Amniotic epithelial cell (primary cell): Measurements from ENCODE around the gene NELL2.
"Not testable (repeated sequence)": the region's sequence is repeated elsewhere in the genome, so short reads cannot be mapped to it uniquely, and the experiment has no call there.

Experiments
- DNase-seq: peaks from one replicate; pipeline ENCODE4 v3.0.0-alpha.2; 2010; ENCODE audit warnings: low read depth

Gene NELL2

DNA sequence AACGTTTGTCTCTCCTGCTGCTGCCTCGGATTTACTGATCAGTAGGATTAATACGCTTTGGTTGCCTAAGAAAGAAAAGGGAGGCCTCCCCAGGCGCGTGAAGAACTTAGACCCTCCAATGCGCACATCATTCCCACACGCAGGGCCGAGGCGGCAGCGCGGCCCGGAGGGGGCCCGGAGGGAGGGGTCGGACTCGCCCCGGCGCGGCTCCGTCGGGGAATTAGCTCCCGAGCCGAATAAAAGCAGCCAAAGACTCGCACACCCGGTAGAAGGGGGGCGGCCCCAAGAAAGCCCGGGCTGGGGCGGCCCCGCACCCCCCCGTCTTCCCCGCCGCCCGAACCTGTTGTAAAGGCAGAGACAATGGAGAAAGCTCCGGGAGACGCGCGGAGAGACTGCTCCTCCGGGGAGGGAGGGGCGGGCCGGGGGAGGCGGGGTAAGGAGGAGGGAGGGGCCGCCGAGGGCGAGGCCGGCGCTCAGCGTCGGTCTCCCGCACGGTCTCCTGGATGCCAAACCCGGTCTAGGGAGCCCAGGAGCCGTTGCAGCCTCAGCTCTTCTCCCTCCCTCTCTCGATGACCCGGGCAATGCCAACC is at the start of gene NELL2:
TSS of gene NELL2 (minus strand) at position 362 of the 590 bp plus-strand sequence. CDS start 446 bp downstream, outside the sequence.
- DNase-seq: peak; percentile 10

DNA sequence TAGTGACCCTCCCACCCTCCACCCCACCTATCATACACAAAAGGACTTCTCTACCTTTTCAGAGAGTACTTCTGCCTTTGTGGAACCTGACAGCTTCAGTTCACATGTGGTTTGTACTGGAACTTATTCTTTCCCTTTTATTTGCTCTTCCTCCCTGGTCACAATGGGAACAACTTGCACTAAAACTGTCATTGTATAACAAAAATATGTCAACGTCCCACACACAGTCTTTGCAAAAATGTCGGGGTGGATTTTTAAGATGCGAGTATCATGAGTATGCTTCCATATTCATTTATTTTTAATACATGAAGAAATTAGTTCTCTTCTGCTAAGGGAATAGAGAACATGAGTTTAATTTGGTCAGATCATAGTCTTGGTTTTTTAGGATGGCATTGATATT is 45.6 kb upstream of the NELL2 start:
- DNase-seq: no peak

DNA sequence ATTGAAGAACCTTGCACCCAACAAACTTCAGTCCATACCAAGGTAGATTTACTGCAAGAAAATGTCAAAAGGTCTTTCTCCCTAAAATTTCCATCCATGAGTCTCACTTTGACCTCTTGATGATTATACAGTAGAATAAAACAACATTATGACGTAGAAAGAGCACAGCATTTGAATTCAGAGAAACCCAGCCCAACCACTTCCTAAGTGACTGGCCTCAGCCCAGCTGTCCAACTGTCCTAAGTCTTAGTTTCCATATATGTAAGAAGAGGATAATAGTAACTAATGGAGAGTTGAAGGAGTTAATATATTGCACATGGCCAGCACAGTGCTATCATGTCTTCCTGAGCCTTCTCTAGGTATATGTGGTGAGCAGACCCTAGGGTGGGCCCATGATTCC is 41.0 kb upstream of the NELL2 start:
- DNase-seq: no peak

DNA sequence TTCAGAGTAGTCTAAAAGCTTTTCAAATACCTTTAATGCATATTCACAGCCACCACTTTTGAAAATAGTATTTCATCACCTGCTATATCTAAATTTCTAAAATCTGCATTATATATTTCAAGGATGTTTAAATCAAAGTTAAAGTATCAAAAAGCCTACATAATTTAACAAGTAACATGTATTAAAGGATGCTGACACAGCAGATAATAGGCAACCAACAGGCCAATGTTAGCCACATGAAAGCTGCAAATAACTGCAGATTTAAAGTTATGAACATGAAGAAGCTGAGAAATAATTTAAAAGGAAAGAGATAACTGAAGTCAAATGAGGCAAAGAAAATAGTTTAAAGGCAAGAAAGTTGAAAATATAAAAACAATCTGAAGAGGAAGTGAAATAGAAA is 39.8 kb upstream of the NELL2 start:
- DNase-seq: no peak

DNA sequence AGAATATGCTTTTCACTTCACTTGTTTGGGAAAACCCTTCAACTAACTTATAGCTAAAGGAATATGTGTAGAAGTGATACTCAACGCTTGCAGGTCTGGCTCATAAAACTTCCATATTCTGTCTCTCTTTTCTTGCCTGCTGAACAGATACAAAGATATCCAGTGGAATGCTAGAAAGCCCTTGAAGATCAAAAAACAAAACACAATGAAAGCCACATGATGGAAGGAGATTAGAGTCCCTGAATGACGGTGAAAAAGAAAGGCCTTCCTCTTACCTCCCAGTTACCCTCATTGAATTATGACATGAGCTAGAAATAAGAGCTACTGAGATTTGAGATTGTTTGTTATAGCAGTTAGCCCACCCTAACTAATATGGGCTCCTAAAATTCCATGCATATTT is 28.2 kb upstream of the NELL2 start:
- DNase-seq: no peak

DNA sequence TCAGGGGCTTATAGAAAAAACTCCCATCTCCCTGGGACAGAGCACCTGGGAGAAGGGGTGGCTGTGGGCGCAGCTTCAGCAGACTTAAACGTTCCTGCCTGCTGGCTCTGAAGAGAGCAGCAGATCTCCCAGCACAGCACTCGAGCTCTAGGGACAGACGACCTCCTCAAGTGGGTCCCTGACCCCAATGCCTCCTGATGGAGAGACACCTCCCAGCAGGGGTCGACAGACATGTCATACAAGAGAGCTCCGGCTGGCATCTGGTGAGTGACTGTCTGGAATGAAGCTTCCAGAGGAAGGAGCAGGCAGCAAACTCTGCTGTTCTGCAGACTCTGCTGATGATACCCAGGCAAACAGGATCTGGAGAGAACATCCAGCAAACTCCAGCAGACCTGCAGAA is 22.0 kb upstream of the NELL2 start:
- not testable (repeated sequence) for DNase-seq

DNA sequence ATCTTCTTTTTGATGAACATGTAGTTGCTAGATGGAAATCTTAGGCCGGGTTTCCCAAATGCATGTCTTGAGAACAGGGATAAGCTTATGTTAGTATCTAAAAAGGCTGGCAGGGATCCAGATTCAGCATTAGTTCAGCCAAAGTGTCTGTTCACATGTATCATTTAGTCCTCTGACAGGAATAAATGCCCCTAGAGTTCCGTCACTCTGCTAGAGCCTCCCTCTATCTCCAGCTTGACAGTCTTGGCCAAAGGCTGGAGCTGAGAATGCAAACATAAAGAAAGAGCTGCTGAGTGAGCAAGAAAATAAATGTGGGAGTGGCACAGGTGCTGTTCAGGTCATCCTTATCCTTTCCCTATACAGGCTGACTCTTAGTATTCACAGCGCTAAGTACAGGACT is 13.8 kb upstream of the NELL2 start:
- no peak for DNase-seq

DNA sequence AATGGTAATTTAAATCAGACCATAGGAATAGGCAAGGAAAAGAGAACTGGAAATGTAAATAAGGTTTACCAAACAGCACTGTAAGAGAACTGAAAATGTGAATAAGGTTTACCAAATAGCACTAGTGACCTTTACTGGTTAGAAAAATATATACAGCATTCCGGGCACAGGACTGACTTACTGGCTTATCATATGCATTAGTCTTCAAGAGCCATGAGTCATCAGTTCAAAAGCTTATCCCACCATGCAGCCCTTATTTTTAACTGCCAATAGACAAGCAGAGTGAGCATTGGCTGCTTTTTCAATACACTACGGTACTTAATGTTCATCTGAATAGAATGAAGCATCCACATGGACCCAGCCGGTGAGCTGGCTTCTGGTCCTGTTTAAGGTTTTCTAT is 13.0 kb upstream of the NELL2 start:
- DNase-seq: peak; percentile 5

DNA sequence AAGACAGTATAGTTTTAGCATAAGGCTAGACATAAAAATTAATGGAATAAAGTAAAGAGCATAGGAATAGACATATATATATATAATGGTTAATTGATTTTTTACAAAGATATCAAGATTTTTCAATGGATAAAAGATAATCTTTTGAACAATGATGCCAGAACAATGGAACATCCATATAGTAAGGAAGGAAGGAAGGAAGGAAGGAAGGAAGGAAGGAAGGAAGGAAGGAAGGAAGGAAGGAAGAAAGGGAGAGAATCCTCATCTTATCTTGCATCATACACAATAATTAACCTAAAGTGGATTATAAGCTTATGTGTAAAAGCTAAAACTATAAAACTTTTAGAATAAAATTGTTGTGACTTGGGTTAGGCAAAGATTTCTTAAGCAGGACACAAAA is 9.8 kb upstream of the NELL2 start:
- DNase-seq: no peak

DNA sequence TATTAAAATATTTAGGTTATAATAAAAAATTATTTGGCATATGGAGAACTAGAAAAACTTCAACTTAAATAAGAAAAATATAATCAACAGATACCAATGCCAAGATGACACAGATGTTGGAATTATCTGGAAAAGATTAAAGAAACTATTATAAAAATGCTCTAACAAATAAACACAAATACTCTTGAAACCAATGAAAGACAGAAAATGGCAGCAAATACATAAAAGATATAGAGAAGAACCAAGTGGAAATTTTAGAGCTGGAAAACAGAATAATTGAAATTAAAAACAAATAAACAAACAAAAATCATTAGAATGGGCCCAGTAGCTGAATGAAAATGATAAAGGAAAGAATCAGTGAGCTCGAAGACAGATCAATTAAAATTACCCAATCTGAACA is 5.1 kb upstream of the NELL2 start:
- DNase-seq: no peak

DNA sequence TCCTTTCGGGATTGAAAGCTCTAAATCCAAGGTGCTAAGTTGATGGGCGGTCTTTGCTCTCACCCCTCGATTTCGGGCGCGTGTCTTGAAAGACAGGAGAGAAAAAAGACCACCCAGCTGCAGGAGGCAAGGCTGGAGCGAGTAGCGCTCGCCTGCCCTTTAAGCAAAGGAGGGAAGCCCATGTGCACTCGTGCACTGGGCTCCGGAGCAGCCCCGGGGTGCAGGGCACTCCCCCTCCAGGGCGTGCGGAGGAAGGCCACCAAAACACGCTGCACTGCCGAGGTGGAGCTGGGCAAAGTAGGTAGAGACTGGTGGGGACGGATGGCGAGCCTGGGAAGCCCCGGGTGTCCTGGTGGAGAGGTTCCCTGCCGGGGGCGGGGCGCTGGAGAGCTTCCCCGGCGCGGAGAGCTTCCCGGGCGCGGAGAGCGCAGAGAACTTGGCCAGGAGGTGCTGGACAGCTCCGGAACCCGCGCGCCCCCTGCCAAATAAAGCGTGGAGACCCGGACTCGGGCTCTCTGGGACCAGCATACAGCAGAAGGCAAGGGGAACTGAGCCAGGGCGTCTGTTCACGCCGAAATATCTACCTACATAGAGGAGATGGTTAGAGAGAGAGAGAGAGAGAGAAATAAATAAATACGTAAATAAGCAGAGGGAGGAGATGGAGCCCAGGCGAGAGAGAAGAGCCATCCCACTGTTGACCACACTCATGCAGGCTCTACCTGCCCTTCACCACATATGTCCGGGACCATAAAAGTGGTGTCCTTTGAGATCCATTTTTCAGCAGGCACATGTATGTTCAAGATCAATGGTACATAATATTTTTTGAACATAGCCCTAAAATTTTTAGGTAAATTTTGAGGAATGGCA is 662 bp upstream of the NELL2 start:
- DNase-seq: peak; percentile 8

DNA sequence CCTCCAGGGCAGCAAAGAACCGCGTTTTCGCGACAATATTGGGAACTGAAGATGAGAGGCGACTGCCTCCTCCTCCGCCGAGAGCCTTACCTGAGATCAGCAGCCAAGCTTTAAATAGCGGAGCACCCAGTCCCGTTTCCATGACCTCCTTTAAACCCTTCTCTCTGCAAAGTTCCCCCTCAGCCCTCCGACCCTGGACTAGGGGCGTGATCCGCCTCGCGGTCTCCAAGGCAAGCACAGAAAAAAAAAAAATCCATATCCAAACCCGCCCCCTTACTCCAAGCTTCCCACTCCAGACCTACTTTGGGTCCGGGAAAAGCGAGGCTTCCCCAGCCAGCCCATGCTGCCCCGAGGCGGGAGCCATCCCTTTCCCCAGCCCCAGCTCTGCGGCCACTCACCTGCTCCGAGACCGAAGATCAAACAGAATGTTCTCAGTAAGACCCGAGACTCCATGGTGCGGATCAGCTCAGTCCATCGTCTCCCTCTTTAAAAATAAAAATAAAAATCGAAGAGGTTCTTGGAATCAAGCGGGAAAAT is 630 bp downstream of the NELL2 start:
- no peak for DNase-seq

DNA sequence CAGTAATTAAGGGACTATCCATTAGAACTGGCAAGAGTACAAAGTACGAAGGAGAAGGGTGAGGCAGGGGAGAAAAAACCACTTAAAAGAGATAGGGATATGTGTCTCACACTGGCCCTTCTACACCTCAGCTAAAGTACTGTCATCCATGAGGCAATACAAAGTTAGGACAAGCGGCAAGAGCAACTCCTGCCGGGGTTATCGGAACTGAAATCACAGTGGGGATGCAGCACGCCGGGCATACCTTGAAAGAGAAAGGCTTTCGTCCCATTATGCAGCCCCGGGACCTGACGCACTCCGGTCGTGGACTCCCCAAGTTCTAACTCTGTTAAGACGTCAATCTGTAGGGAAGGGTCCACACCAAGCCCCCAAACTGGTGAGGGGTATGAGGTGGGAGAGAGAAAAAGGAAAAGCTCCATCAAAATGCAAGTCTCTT is 1.1 kb downstream of the NELL2 start:
- no peak for DNase-seq

DNA sequence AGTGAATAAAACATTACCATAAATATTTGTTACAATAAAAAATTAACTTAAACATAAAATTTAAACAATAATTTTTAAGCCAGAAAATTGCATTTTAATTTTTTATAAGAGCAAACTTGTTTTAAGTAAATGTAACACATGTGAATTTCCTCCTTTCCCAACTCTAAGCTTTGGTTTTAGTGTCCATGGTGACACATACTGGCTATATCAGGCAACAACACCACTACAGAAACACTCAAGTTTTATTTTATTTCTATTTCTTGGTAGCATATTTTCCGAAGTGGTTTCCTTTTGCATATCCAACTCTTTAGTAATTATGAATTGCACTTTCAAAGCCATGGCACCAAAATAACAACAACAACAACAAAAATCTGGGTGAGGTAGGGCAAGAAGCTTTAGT is 2.2 kb downstream of the NELL2 start:
- DNase-seq: no peak

DNA sequence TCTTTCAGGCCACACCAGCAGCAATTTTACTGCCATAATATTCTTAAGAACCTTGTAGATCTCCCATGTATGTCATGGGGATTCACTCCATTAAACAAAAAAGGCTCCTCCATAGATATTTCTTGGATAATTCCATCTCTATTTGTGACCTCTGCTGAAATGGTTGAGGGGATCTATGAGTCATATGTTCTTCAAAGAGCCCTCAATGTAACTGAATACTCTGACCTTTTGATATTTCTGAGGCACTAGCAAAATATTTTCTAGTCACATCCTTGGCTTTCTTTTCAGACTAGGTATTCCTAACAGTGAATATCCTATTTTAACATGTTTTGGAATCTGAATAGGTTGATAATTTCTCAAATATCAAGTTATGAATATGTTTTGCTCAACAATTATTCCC is 6.6 kb downstream of the NELL2 start:
- no peak for DNase-seq

DNA sequence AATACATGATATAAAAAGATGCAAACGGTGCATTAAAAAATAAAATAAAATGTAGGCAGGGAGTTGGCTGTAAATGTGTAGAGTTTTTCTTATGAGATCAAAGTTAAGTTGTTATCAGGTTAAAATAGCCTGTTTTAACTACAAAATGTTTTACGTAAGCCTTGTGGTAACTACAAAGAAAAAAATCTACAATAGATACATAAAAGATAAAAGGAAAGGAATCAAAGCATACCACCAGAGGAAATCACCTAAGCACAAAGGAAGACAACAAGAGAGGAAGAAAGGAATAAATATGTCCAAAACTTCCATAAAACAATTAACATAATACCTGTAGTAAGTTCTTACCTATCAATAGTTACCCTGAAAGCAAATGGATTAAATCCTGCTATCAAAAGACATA is 12.2 kb downstream of the NELL2 start:
- DNase-seq: no peak

DNA sequence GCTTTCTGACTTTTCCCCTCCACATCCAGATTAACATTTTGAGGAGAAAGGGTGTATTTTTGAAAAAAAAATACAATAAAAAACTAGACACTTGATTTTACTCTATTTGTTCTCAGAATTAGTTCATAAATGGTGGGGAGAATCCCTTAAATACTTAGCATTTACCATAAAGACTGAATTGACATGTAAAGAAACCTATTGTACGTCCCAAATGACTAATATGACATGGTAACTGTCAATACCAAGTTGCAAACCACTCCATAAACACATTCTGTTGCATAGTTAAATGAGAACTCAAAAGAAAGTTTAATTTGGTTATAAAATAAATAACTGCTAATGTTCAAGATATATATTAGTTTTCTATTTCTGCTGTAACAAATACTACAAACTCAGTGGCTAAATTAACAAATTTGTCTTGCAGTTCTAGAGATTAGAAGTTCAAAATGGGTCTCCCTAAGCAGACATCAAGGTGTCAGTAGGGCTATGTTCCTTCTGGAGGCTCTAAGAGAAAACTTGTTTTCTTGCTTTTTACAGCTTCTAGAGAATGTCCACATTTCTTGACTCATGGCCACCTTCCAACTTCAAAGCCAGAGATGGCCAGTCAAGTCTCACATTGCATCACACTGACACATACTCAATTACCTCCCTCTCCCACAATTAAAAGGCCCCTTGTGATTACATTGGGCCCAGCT is 16.0 kb downstream of the NELL2 start:
- DNase-seq: no peak

DNA sequence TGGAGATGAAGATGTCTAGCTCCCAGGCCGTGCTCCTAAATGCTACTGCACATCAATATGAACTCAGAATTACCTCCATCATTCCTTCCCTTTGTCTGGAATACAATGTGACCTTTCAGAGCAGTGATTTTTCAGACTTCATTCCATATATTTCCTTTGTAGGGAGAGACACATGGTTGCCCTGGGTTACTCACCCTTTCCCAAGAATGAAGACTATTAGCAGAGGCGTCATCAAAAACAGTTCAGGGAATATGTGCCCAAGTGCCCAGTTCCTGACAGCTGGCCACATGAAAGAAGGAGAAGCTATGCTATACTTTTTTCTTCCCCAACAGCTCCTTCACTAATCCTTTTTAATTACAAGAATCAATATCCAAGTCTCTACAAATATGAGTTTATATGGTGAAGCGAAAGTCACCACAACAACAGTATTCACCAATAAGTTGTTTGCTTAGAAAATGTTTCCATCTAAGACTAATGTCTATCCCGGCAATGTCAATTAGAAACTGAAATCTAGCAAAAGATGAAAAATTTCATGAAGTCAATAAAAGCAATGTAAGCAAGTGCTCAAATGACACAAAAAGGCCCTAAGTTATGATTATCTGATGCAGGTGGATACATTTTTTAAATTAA is 17.8 kb downstream of the NELL2 start:
- DNase-seq: no peak

DNA sequence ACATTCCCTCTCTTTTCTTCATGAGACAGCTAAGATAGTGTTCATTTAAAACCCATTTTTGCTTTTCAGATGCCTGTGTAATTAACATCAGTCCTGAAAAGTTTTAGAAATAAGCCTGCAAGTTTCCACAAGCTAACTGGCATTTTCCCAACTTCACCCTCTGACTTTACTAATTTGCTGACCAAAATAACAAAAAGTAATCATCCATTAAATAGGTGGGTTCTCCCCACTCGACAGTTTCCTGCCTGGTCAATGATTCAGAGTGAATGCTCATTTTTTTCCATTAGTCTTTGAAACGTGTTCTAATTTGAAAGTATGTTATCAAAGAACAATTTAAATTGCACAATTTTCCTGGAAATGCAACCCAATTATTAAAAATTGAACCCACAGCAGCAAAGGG is 23.6 kb downstream of the NELL2 start:
- no peak for DNase-seq

DNA sequence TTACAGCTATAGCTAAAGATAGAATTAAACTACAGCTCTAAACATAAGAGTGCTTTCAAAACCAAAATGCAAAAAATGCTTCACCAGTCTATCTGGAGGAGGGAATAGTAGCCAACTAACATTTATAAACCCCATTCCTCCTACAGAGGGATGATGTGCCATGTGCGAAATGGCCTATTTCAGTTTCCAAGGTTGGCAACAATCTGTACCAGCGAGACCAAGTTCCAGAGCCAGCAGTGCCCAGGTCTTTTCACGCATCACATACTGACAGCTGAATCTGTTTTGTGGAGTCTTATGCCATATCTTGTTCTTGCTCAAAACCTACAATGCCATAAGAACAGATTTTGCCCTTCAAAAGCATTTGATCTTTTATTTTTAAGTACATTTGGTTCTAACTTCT is 24.5 kb downstream of the NELL2 start:
- DNase-seq: no peak

DNA sequence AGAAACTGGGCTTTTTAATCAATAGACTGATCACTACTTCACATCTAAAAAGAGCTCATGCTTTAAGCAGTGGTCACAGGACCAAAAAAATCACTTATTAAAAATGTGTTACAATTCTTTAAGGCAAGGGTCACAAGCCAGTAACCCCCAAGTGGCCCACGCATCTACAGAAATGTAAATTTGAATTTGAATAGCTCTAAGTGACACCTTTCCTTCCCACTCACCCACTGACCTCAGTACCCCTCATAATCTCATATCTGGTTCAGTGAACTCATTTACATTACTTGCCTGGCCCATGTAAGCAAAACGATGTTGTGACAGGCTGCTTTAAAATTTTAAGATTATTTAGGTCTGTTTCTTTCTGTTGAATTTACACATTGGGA is 27.4 kb downstream of the NELL2 start:
- DNase-seq: no peak

DNA sequence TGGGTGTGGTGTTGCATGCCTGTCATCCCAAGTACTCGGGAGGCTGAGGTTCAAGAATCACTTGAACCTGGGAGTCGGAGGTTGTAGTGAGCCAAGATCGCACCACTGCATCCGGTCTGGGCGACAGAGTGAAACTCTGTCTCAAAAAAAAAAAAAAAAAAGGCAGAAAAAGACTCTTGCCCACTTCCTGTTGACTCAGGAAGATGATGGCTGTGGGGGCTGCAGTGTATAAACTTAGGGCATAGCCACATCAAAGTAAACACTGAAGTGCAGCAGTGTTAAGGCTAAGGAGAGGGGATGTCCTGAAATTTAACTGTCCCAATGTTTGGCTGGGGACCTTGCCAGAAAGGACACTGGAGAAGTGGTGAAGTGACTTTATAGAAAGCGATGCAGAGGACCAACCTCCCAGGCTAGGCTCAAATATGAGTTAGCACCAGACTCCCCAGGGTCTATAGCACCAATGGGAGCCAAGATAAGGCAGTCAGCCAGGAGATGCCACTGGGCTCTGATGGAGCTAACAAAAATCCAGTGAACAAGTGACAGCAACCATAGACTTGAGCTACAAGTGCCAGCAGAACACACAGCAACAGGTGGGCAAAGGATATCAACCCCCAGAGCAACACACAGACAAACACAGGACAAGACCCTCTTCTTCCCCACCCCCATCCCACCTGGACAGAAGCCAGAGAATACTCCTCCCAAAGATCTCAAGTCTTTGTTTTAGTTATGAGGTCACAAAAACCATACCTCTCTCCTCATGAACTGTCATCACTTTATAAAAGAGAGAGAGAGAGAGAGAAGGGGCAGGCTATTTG is 28.0 kb downstream of the NELL2 start:
- no peak for DNase-seq
